GM12878 (cell line): ENCODE results near the gene SPEM2. TPM values are rescaled to one million over a fixed set of nuclear protein-coding genes. Genes with fewer than 3 reads are reported as not detected.

Experiments used
- BACH1 ChIP-seq: fragments of 450-650 bp; IDR thresholded peaks from 2 replicates; pipeline ENCODE4 v1.6.1; 2017; ENCODE audit warnings: mild to moderate bottlenecking, borderline replicate concordance
- BHLHE40 ChIP-seq, 2 experiments: fragments of 450-650 bp in 1 of 2; IDR thresholded peaks; 2 replicates each; pipeline ENCODE4 v1.6.1; 2011 to 2017; ENCODE audit warnings: low read depth in 2 of 2, borderline replicate concordance in 1 of 2, improper control_type of control experiment in 1 of 2, low read length in 1 of 2, mild to moderate bottlenecking in 1 of 2
- CBFB ChIP-seq: IDR thresholded peaks from 2 replicates; pipeline ENCODE4 v1.6.1; 2016; ENCODE audit warnings: antibody characterized with exemption, low read depth
- CHD2 ChIP-seq: IDR thresholded peaks from 2 replicates; pipeline ENCODE4 v1.6.1; 2011; ENCODE audit warnings: low read depth, low read length, improper control_type of control experiment, borderline replicate concordance
- EGR1 ChIP-seq, 2 experiments: IDR thresholded peaks; 1 replicate in 1 of 2; 2 replicates in 1 of 2; pipeline ENCODE4 v1.6.1; 2011 to 2012; ENCODE audit warnings: low read depth in 2 of 2, low read length in 2 of 2, borderline replicate concordance in 1 of 2, mild to moderate bottlenecking in 1 of 2, moderate library complexity in 1 of 2
- EP300 ChIP-seq, 2 experiments: fragments of 150-350 bp in 1 of 2; IDR thresholded peaks; 2 replicates each; pipeline ENCODE4 v1.6.1; 2011 to 2012; ENCODE audit warnings: low read depth in 2 of 2, low read length in 2 of 2, borderline replicate concordance in 1 of 2, improper control_type of control experiment in 1 of 2, inconsistent platforms in 1 of 2; ENCODE audit not compliant: control insufficient read depth in 1 of 2
- GATAD2B ChIP-seq: fragments of 450-650 bp; conservative IDR thresholded peaks from 2 replicates; pipeline ENCODE4 v1.6.1; 2017; ENCODE audit warnings: low read depth, mild to moderate bottlenecking, moderate library complexity
- KAT2A ChIP-seq: conservative IDR thresholded peaks from 2 replicates; pipeline ENCODE4 v1.6.1; 2011; ENCODE audit warnings: low read depth, low read length; ENCODE audit not compliant: control insufficient read depth
- NBN ChIP-seq: fragments of 450-650 bp; IDR thresholded peaks from 2 replicates; pipeline ENCODE4 v1.6.1; 2016
- NFYA ChIP-seq: IDR thresholded peaks from 2 replicates; pipeline ENCODE4 v1.6.1; 2011; ENCODE audit warnings: low read depth, mild to moderate bottlenecking, low read length, improper control_type of control experiment, borderline replicate concordance
- NRF1 ChIP-seq: conservative IDR thresholded peaks from 2 replicates; pipeline ENCODE4 v1.6.1; 2011; ENCODE audit warnings: mild to moderate bottlenecking, low read depth, low read length, improper control_type of control experiment
- POU2F2 ChIP-seq: IDR thresholded peaks from 3 replicates; pipeline ENCODE4 v1.6.1; 2011; ENCODE audit warnings: low read depth, mild to moderate bottlenecking, low read length, borderline replicate concordance
- RELA ChIP-seq: fragments of 450-650 bp; IDR thresholded peaks from 2 replicates; pipeline ENCODE4 v1.8.0; 2014; ENCODE audit warnings: borderline replicate concordance; ENCODE audit not compliant: partially characterized antibody
- SP1 ChIP-seq: IDR thresholded peaks from one replicate; pipeline ENCODE4 v1.6.1; 2011; ENCODE audit warnings: low read depth, low read length
- ZNF274 ChIP-seq: IDR thresholded peaks from one replicate; pipeline ENCODE4 v1.8.0; 2011; ENCODE audit not compliant: insufficient read length, insufficient read depth
- polyA plus RNA-seq, 11 experiments: library from polyadenylated mRNA; depleted of rRNA in 4 of 11; unstranded in 6 of 11; stranded (reverse) in 5 of 11; fragments of >200 nt; fragmentation: Nextera tagmentation in 4 of 11; fragmentation: Illumina TruSeq in 1 of 11; extraction: Ambion mirVana in 4 of 11; extraction: Trizol in 1 of 11; gene quantifications; 1 replicate in 1 of 11; 2 replicates in 10 of 11; pipeline versions ENCODE4 v1.2.1 to v1.2.3, GENCODE V29; 2011 to 2016; ENCODE audit warnings: inconsistent platforms in 2 of 11, missing spikeins in 2 of 11, low read depth in 1 of 11
- total RNA-seq, 4 experiments: library from RNA; depleted of rRNA in 3 of 4; stranded (reverse); fragments of >200 nt in 3 of 4; fragmentation: Illumina TruSeq in 1 of 4; extraction: Trizol in 1 of 4; gene quantifications; 2 replicates each; pipeline versions ENCODE4 v1.2.1 to v1.2.3, GENCODE V29; 2013 to 2021
- TF ChIP-seq, protein P1 (sequence below): fragments of 450-650 bp; IDR thresholded peaks from 2 replicates; pipeline ENCODE4 v1.6.1; 2018; ENCODE audit warnings: borderline replicate concordance, mild to moderate bottlenecking; ENCODE audit not compliant: partially characterized antibody
- TF ChIP-seq, protein P2 (sequence below): fragments of 450-650 bp; IDR thresholded peaks from 2 replicates; pipeline ENCODE4 v1.6.1; 2016; ENCODE audit warnings: mild to moderate bottlenecking
- TF ChIP-seq, protein P3 (sequence below): fragments of 450-650 bp; IDR thresholded peaks from 2 replicates; pipeline ENCODE4 v1.6.1; 2017; ENCODE audit warnings: mild to moderate bottlenecking, low read depth, inconsistent platforms; ENCODE audit not compliant: poor library complexity, severe bottlenecking
- TF ChIP-seq, protein P4 (sequence below), 3 experiments: IDR thresholded peaks in 2 of 3; conservative IDR thresholded peaks in 1 of 3; 2 replicates each; pipeline ENCODE4 v1.5.1; 2011; ENCODE audit warnings: low read depth in 3 of 3, low read length in 3 of 3, mild to moderate bottlenecking in 3 of 3, control low read depth in 2 of 3, moderate library complexity in 2 of 3, inconsistent platforms in 1 of 3, mixed read lengths in 1 of 3; ENCODE audit not compliant: control insufficient read depth in 2 of 3, insufficient read depth in 1 of 3; ENCODE audit errors: extremely low read depth in 1 of 3
- TF ChIP-seq, protein P5 (sequence below): fragments of 450-650 bp; conservative IDR thresholded peaks from 2 replicates; pipeline ENCODE4 v1.6.1; 2017; ENCODE audit warnings: mild to moderate bottlenecking, moderate library complexity

Gene SPEM2
- total and polyA plus RNA-seq, 10 of the 15 experiments (the other 5 are each of a cell fraction or from before 2014, with no cell fraction given), result not detected

DNA sequence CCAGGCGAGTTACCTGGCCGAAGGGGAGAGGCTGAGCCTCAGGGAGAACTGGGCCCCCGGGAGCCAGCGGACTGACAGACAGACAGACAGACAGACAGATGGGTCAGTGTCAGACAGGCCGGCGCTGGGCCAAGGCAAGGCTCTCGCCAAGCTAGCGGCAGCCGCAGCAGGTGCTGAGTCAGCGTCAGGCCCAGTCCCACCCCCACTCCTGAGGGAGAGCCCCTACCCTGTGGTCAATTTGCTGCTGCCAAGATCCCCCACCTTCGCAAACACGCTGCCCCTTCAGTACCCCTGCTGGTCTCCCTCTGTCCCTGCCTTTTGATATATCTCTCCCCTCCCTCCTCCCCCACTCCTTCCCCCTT is 15.4 kb downstream of the SPEM2 start (continued):
- TF ChIP-seq RELA, result peak; percentile 69
- TF ChIP-seq, protein P1, sequence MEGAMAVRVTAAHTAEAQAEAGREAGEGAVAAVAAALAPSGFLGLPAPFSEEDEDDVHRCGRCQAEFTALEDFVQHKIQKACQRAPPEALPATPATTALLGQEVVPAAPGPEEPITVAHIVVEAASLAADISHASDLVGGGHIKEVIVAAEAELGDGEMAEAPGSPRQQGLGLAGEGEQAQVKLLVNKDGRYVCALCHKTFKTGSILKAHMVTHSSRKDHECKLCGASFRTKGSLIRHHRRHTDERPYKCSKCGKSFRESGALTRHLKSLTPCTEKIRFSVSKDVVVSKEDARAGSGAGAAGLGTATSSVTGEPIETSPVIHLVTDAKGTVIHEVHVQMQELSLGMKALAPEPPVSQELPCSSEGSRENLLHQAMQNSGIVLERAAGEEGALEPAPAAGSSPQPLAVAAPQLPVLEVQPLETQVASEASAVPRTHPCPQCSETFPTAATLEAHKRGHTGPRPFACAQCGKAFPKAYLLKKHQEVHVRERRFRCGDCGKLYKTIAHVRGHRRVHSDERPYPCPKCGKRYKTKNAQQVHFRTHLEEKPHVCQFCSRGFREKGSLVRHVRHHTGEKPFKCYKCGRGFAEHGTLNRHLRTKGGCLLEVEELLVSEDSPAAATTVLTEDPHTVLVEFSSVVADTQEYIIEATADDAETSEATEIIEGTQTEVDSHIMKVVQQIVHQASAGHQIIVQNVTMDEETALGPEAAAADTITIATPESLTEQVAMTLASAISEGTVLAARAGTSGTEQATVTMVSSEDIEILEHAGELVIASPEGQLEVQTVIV, result no peak
- peak; percentile 67; the same call in 1 of the 2 replicates for TF ChIP-seq CHD2
- no peak for TF ChIP-seq ZNF274
- TF ChIP-seq, protein P2, sequence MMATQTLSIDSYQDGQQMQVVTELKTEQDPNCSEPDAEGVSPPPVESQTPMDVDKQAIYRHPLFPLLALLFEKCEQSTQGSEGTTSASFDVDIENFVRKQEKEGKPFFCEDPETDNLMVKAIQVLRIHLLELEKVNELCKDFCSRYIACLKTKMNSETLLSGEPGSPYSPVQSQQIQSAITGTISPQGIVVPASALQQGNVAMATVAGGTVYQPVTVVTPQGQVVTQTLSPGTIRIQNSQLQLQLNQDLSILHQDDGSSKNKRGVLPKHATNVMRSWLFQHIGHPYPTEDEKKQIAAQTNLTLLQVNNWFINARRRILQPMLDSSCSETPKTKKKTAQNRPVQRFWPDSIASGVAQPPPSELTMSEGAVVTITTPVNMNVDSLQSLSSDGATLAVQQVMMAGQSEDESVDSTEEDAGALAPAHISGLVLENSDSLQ, result peak; percentile 31; the same call in 1 of the 2 replicates
- TF ChIP-seq, protein P3, sequence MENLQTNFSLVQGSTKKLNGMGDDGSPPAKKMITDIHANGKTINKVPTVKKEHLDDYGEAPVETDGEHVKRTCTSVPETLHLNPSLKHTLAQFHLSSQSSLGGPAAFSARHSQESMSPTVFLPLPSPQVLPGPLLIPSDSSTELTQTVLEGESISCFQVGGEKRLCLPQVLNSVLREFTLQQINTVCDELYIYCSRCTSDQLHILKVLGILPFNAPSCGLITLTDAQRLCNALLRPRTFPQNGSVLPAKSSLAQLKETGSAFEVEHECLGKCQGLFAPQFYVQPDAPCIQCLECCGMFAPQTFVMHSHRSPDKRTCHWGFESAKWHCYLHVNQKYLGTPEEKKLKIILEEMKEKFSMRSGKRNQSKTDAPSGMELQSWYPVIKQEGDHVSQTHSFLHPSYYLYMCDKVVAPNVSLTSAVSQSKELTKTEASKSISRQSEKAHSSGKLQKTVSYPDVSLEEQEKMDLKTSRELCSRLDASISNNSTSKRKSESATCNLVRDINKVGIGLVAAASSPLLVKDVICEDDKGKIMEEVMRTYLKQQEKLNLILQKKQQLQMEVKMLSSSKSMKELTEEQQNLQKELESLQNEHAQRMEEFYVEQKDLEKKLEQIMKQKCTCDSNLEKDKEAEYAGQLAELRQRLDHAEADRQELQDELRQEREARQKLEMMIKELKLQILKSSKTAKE, result no peak
- TF ChIP-seq EP300 (IDR thresholded peaks at IDR 0.05; ENCODE audit: borderline replicate concordance in 1 of 2, control insufficient read depth in 1 of 2, low read depth in 2 of 2, low read length in 2 of 2), result peak in 1 of 2 experiments; percentile 40; a peak in 1 of 4 replicates
- peak; percentile 32; the same call in 1 of the 3 replicates for TF ChIP-seq POU2F2
- TF ChIP-seq, protein P4, sequence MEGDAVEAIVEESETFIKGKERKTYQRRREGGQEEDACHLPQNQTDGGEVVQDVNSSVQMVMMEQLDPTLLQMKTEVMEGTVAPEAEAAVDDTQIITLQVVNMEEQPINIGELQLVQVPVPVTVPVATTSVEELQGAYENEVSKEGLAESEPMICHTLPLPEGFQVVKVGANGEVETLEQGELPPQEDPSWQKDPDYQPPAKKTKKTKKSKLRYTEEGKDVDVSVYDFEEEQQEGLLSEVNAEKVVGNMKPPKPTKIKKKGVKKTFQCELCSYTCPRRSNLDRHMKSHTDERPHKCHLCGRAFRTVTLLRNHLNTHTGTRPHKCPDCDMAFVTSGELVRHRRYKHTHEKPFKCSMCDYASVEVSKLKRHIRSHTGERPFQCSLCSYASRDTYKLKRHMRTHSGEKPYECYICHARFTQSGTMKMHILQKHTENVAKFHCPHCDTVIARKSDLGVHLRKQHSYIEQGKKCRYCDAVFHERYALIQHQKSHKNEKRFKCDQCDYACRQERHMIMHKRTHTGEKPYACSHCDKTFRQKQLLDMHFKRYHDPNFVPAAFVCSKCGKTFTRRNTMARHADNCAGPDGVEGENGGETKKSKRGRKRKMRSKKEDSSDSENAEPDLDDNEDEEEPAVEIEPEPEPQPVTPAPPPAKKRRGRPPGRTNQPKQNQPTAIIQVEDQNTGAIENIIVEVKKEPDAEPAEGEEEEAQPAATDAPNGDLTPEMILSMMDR (IDR thresholded peaks at IDR 0.05 in 2 of 3, conservative IDR thresholded peaks at IDR 0.05 in 1 of 3; ENCODE audit: control insufficient read depth in 2 of 3, extremely low read depth in 1 of 3, insufficient read depth in 1 of 3, low read depth in 3 of 3, low read length in 3 of 3), result peak in 2 of 3 experiments; percentile 13 to 14; a peak in 2 of 6 replicates
- TF ChIP-seq NBN, result 0 out of 2 replicates have a peak, but pooled peaks have one; percentile 66
- peak; percentile 25 for TF ChIP-seq SP1
- TF ChIP-seq EGR1 (IDR thresholded peaks at IDR 0.05; ENCODE audit: borderline replicate concordance in 1 of 2, low read depth in 2 of 2, low read length in 2 of 2), result peak in 1 of 2 experiments; percentile 38; a peak in 1 of 3 replicates
- TF ChIP-seq CBFB, result peak; percentile 52; the same call in 1 of the 2 replicates
- TF ChIP-seq KAT2A, result no peak
- TF ChIP-seq BACH1, result peak; percentile 97
- no peak for TF ChIP-seq NRF1
- TF ChIP-seq GATAD2B, result peak; percentile 77
- TF ChIP-seq NFYA, result no peak
- peak in 1 of 2 experiments; percentile 51; a peak in 2 of 4 replicates for TF ChIP-seq BHLHE40 (IDR thresholded peaks at IDR 0.05; ENCODE audit: borderline replicate concordance in 1 of 2, low read depth in 2 of 2, low read length in 1 of 2)
- TF ChIP-seq, protein P5, sequence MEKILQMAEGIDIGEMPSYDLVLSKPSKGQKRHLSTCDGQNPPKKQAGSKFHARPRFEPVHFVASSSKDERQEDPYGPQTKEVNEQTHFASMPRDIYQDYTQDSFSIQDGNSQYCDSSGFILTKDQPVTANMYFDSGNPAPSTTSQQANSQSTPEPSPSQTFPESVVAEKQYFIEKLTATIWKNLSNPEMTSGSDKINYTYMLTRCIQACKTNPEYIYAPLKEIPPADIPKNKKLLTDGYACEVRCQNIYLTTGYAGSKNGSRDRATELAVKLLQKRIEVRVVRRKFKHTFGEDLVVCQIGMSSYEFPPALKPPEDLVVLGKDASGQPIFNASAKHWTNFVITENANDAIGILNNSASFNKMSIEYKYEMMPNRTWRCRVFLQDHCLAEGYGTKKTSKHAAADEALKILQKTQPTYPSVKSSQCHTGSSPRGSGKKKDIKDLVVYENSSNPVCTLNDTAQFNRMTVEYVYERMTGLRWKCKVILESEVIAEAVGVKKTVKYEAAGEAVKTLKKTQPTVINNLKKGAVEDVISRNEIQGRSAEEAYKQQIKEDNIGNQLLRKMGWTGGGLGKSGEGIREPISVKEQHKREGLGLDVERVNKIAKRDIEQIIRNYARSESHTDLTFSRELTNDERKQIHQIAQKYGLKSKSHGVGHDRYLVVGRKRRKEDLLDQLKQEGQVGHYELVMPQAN, result no peak
